ENCODE data around the gene TRIM33.
"Not testable (repeated sequence)": the region's sequence is repeated elsewhere in the genome, so short reads cannot be mapped to it uniquely, and the experiment has no call there.

TRIM33 gene

DNA sequence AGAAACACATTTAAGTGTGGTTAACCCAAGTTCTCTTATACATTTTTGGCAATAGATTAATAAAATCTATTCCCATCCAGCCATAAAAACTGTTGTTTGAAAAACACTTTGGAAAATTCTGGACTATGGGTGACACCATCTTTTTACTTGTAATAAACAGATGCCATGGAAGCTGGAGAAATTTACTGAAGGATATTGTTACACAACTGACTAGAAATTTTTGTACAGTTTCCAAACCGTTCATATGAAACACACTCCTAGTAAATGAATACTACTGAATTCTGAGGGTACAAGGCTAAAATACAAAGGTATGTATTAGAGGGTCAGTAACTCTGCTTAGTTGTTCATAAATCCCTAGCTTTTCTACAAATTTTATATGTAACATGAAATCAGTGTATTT, 48.7 kb downstream of the TRIM33 start:
- DNase-seq: no peak

DNA sequence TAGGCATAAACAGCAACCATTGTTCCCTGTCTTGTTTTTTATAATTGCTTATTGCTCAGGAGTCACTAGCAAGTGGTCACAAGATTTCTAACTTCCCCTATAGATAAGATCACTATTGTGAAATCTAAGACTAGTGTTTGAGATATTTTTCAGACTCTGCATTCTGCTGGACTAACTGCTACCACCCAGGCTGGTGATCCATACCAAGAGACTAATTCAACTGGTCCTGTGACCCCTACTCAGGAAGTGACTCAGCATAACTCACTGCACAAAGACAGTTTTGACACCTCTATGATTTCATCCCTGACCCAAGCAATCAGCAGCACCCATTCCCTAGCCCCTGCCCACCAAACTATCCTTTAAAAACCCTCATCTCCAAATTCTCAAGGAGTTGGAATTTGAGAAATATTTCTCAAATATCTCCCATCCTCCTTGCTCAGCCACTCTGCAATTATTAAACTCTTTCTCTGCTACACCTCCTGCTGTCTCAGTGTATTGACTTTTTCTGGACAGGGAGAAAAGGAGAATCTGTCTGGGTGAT, 52.7 kb downstream of the TRIM33 start:
- DNase-seq: no peak

DNA sequence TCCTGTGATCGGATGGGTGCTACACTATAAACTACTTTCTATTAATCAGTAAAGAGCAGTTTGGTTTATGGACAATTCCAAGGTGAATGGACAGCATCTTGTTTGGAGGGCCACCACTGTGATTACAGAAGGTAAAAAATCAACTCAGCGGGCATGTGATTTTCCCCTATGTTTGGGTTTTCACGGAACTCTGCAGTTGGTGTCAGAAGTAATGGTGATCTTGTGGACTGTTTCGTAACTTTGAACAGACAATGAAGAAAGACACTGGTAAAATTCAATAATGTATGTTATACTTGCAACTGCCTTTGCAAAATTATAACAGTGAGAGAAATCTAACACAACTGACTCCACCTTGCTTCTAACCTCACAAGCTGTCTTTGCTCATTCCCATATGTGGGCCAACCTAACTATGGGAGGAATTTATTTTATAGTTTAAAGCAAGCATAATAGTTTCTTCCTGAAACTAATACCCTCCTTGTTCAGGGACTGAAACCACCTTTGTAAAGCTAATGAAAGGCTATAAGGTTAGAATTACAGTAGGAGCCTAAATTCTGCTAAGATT, 53.2 kb downstream of the TRIM33 start:
- DNase-seq: no peak

DNA sequence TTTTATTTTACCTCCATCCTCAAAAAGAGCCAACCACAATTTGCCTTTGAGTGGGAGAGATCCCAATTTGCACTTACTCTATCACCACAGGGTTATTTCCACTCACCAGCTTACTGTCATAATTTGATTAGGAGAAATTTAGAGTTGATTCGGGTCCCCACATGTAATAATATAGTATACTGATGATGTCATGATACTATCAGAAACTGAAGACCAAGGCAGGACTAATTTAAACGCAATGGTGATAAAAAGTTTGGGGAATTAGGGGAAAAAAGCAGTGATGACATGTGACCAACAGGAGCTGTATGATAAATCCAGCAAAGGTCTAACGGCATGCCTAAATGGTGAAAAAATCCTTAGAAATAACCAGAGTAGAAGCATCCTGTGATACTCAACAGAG, 54.4 kb downstream of the TRIM33 start:
- no peak for DNase-seq

DNA sequence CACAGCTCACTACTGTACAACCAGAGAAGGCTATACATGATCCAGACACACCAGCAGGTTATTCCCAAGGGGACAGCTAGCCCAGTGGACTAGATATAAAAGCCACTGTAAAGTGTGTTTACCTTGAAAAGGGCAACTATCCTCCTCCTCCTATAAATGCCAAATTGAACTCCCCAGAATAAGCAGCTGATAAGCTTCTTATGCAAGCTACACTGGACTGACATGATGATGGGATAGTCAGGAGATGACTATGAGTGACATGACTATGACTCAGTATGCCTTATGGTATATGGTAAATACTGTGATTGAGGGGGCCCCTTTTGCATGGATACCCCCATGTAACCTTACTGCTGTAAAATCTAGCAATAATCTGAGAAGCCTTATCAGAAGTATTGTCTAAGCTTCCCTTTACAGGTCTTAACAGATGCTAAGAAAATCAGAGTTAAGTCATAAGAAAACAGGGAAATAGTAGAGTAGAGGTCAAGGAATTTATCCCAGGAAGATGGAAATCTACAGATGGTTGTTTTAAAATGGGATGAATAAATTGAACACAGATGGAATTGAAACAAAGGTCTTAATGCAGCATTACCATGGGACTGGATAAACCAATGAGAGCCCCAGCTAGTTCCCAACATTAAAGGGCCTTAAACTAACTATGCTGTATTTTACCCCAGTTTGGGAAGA, 55.8 kb downstream of the TRIM33 start:
- no peak for DNase-seq

DNA sequence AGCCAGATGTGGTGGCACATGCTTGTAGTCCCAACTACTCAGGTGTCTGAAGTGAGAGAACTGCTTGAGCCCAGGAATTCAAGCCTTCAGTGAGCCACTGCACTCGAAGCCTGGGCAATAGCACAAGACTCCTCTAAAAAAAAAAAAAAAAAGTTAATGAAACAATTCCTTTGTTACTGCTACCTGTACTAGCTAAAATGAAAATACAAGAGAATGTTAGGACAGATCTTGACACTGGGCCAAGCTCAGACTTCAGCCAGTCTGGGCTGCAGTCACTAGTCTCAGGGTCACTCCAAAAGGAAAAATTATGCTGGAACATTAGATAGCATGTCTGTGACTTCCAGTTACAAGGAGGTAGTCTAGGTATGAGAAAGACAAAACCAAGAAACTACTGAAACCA, 56.5 kb downstream of the TRIM33 start:
- no peak for DNase-seq

DNA sequence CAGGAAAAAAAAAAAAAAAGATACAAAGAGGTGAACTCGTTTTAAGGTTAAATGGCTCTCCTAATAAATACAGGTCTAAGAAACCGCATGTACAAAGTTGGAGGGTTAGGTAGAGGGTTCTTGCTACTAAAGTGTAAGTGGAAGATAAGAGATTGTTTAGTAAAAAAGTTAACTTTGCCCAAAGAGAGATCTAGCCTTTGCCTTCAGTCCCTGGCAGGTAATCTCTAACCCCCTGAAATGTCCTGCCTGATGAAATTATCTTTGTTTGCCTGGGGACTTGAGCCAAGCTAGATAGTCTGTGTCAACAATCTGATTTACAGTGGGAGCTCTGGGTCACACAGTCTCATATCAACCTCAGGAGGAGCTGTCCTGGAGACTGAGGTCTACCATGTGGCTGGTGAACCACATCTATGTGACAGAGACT, 57.6 kb downstream of the TRIM33 start:
- no peak for DNase-seq

DNA sequence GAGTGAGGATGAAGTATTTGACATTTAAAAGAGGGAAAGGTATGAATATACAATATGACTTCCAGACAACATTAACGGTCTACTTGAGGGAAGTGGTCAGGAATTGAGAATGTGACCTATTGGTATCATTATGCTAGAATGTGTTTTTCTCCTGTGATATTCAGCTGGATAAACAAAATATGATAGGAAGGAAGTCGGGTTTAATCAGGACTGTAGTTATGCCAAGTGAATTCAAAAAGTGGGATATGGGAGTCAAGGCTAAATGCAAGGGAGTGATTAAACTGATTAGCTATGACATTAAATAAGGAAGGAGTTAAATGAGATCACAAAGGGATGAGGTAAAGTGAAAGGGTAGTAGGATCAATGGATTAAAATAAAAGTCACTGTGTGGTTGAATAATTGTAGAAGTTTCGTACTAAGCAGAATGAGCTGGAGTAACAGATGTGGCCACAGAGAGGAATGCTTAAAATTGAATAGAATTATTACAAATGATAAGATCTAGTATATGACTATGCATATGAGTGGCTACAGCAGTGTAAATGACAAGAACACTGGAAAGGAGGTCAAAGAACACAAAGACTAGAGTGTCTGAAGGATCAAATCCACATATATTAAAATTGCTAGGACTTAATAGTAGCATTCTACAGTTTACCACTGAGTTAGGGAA, 62.5 kb downstream of the TRIM33 start:
- no peak for DNase-seq

DNA sequence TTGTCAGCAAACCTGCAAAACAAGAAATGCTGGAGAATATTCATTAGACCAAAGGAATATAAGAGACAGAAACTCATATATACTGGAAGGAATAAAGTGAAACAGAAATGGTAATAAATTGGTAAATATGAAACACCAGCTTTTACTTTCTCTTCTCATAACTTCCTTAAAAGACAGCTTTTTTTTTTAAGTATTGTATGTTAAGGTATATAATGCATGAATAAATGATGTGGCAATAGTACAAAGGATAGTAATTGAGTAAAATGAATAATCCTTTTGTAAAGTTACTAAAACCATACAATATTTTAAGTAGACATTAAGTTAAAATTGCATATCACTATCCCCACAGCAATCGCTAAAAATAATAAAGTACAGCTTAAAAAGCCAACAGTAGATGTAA, 64.8 kb downstream of the TRIM33 start:
- DNase-seq: no peak

DNA sequence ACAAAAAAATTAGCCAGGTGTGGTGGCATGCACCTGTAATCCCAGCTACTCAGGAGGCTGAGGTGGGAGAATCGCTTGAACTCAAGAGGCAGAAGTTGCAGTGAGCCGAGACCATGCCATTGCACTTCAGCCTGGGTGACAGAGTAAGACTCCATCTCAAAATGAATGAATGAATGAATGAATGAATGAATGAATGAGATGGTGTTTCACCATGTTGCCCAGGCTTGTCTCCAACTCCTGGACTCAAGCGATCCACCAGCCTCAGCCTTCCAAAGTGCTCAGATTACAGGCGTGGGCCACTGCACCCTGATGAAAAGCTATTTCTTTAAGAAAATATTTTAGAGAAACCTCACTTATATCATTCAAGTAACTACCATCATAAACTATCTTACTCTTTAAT, 67.8 kb downstream of the TRIM33 start:
- DNase-seq: not testable (repeated sequence)

DNA sequence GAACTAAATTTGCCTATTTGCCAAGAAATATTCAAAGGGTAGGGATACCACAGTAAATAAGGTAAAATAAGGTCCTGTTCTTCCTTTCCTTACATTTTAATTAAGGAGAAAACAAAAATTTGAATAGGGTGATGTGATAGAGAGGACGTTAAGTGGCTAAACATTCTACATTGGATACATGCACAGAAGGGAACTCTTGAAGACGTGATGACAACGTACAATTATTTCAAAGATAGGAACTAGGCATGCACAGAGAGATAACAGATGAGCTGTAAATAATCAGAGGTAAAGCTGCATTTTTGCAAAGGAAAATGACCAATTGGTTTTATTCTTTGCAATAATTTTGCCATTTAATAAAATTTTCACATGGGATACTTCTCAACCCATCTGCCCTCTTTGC, 69.7 kb downstream of the TRIM33 start:
- no peak for DNase-seq

DNA sequence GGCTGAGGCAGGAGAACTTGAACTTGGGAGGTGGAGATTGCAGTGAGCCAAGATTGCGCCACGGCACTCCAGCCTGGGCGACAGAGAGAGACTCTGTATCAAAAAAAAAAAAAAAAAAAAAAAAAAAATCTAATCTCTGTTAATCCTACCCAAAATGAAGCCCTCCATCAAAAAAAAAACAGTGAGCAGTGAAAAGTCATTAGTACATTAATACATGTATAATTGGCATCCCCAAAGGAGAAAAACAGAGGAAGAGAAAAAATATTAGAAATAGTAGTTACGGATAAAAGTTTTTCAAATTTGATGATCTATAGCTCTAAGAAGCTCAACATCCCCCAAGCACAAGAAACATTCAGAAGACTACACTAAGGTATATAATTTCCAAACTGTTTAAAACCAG, 71.6 kb downstream of the TRIM33 start:
- no peak for DNase-seq

DNA sequence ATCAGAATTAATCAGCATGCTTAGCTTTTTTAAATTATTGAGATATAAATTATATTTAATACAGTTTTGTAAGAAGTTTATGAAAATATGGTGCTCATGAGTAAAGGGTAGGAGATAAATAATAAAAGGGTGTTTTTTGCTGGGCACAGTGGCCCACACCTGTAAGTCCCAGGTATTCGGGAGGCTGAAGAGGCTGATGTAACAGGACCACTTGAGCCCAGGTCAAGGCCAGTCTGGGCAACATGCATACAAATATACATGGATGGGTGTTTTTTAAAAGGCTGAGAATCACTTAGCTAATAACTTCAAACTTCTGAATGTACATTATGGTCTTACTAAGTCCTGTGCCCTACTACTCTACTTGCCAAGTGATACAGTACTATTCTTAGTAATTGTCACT, 73.2 kb downstream of the TRIM33 start:
- DNase-seq: no peak

DNA sequence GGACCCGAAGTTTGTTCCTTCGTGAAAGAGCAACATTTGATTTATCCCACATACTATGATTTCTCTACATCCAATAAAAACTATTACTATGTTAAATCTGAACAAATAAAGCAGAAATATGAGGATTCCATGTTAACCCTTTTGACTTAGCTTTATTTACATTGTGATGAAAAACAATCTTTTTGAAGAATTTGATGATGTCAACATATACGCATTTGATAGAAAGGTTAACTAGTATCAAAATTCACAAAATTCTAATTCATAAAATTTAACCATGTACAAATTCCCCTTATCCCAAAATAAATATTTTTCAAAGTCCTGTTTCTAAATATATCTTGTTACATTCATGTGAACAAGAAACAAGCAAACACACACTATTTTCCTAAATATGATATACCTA, 74.2 kb downstream of the TRIM33 start:
- no peak for DNase-seq

DNA sequence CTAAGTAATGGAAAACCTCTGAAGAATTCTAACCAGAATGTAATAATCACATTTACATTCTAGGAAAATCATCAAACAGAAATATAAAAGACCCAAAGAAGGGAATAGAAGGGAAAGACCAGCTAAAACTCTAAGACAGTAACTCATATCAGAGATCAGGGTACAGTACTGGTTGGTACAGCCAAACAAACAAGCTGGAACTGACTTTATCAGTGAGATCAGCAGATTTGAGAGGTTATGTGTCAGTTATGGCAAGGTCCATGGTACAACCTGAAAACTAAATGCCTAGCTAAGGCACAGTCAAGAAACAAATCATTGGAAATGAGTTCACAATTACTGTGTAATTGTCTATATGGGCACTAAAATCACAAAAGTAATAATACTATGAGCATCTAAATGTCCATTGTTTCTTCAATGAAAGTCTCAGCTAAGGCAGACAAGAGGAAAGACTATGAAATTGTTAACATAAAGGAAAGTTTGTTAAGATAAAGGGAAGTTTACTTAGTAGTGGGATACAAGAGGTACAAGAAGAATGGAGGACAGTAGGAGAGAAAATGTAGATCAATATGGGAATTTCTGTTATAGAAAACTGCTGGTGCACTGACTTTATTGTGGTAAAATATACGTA, 75.8 kb downstream of the TRIM33 start:
- DNase-seq: no peak

DNA sequence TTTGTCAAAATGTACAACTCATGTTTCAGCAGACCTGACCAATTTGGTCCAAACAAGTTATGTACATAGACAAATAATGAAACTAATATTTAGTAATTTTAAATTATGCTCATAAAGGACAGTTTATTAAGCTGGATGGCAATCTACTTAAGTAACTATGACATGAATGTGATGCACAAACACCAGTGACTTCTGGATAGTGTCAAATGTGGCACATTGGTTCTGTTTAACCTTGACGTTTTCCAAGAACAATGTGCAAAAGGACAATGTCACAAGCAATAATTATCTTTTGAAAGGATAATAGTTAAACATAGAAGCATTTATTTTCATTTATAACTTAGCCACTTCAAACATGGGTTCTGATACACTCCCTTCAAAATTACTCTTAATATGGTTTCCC, 80.0 kb downstream of the TRIM33 start:
- DNase-seq: no peak

DNA sequence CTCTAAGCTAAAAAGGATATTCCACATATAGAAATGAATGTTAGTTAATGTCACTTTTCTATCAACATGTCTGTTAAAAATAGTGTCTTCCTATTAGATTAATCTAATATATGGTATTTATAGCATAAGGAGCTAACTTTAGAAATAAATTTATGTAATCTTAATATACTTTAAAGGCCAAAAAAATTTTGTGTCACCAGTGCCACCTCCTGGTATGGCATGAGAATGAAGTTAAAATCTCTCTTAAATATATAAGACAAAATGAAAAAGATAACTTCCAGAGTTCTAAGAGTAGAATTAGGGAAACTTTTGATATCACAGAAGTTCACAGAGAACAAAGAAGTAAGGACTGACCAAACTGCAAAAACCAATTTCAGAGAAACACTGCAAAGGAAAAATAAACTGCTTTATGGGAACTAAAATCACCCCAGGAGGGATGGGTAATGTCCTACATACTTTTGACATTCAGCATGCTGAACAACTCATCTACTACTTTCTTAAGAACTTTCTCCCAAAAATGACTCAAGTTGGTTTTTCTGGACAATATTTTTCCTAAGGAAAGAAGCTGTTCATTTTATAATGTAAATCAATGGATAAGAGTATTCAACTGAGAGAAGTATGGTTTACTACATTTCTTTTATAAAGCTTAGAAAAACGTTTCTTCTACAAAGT, 82.8 kb downstream of the TRIM33 start:
- DNase-seq: no peak

DNA sequence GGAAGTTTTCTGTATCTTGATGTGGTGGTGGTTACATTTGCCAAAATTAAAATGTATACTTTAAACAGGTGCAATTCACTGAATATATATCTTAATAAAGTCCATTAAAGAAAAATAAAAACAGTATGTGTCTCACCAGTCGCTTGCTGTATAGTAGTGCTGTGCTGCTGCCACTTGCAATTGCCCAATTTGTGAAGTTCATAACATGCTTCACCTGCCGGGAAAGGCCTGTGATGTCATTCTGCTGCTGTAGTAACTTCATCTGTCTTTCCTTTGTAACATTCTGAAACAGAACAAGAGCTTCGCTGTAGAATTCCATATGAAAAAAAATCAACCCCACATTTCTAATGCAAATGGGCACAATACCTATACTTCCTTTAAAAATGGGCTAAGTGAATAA, 83.4 kb downstream of the TRIM33 start:
- DNase-seq: no peak

DNA sequence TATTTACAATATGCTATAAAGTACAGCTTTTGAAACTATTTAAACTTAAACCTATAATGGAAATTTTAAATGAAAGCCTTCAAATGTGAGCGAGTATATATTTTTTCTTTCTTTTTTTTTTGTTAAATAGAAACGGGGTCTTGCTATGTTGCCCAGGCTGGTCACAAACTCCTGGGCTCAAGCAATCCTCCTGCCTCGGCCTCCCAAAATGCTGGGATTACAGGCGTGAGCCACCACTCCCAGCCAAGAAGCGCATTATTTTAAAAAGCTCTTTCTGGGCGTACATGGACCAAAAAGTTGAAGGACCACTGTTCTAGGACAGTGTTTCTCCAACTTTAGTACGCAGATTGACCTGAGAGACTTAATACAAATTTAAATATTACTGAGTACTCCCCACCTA, 87.5 kb downstream of the TRIM33 start:
- no peak for DNase-seq

DNA sequence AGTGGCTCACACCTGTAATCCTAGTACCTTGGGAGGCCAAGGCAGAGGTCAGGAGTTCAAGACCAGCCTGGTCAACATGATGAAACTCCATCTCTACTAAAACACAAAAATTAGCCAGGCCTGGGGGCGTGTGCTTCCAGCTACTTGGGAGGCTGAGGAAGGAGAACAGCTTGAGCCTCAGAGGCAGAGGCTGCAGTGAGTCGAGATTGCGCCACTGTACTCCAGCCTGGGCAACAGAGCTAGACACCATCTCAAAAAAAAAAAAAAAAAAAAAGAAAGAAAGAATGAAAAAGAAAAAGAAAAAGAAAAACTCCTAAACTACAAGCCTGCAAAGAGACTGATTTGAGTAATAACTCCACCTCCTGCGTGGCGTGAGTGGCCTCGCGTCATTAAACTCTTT, 92.1 kb downstream of the TRIM33 start:
- not testable (repeated sequence) for DNase-seq

DNA sequence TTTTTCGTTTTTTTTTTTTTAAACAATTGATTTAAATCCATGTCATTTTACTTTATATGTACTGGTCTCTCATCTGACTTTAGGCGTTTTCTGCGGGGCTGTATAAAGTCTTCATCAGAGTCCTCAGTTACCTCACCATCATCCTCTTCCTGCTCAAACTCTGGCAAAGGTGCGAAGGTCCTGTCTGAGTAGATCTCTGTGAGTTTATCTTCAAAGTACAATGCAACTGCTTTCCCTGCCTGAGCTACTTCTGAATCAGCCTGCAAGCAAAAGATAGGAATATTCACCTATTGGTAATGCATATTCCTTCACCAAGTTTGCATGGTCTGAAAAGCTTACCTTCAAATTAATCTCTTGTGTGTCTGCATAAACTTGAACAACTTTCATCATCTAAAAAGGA, 113.4 kb downstream of the TRIM33 start:
- DNase-seq: no peak

DNA sequence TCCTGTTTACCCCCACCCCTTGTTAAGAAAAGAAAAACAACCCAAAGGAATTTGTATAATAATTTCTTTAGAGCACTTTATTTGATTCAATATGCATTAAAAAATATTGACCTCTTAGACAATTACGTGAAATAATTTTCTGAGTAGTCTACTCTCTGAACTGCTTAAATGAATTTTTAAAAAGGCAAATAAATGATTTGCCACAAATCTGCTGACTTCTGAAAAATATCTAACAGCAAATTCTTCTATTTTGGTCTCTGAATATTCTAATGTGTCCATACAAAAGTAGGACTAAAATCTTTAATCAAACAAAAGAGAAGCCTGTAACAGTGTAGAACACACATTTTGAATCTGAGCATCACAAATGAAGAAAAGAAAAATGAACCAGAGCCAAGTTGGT, 115.1 kb downstream of the TRIM33 start:
- DNase-seq: no peak

DNA sequence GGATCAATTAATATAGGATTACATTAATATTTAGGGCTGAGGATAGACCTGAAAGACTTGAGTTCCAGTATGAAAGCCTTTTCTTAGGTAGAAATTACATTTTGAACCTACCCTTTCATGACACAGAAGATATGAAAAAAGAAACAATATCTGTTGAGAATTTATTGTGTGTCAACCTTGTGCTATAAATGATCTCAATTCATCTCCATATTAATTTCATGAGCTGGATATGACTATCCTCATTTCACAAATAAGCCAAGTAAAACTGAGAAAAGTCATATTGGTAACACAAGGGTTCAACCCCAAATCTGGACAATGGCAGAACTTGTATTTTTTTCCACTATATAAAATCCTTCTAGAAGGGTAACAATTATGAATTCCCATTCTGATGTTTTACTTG, 120.0 kb downstream of the TRIM33 start:
- no peak for DNase-seq
